IMR-90 (cell line): Measurements from ENCODE around the gene FAM229A. TPM values are rescaled to one million over a fixed set of nuclear protein-coding genes. Genes with fewer than 3 reads are reported as not detected.

Experiments used
- ATAC-seq: fragments of 200-7000 bp; cut with Tn5 transposase; 2 replicates; pipeline ENCODE4 v1.9.1; 2020; ENCODE audit warnings: low read depth, mild to moderate bottlenecking, moderate library complexity
- BruUV-seq: library from RNA; stranded (reverse); fragments of 400-500 nt; replicated peaks from 2 replicates; lab custom pipeline; 2021; lab: Mats Ljungman, UMichigan
- CTCF ChIA-PET: fragments of 300-600 bp; formaldehyde crosslinking; extraction: SDS; loops from one replicate; lab custom pipeline; 2021; ENCODE audit warnings: antibody characterized with exemption; lab: Yijun Ruan, JAX
- POLR2A ChIA-PET: fragments of 300-600 bp; sonication (Branson Sonifier 250); formaldehyde crosslinking; loops from one replicate; lab custom pipeline; 2022; ENCODE audit warnings: antibody characterized with exemption; ENCODE audit not compliant: unreplicated experiment; lab: Charles Lee
- DNase-seq: peaks from one replicate; pipeline ENCODE4 v3.0.0; 2013
- H2AFZ ChIP-seq: replicated peaks from 2 replicates; pipeline ENCODE3; 2013; ENCODE audit warnings: low read length, mild to moderate bottlenecking; ENCODE audit not compliant: poor library complexity
- H2AK5ac ChIP-seq: 2 replicates; pipeline ENCODE4 v1.6.1; 2013; ENCODE audit warnings: low read depth, low read length, inconsistent platforms
- H2AK9ac ChIP-seq: replicated peaks from 2 replicates; pipeline ENCODE3; 2013; ENCODE audit warnings: mild to moderate bottlenecking, low read depth, low read length, moderate library complexity; ENCODE audit not compliant: poor library complexity
- H2BK120ac ChIP-seq: 2 replicates; pipeline ENCODE4 v1.6.1; 2013; ENCODE audit warnings: low read depth, low read length, inconsistent platforms
- H2BK15ac ChIP-seq: 3 replicates; pipeline ENCODE4 v1.6.1; 2013; ENCODE audit warnings: low read depth, low read length, inconsistent platforms
- H2BK20ac ChIP-seq: 2 replicates; pipeline ENCODE4 v1.6.1; 2013; ENCODE audit warnings: low read depth, mild to moderate bottlenecking, inconsistent platforms, low read length, moderate library complexity
- H2BK5ac ChIP-seq: 2 replicates; pipeline ENCODE4 v1.6.1; 2013; ENCODE audit warnings: mild to moderate bottlenecking, low read depth, low read length, inconsistent platforms; ENCODE audit not compliant: poor library complexity, severe bottlenecking
- H3K14ac ChIP-seq: replicated peaks from 2 replicates; pipeline ENCODE4 v1.6.1; 2013; ENCODE audit warnings: low read depth, low read length, inconsistent platforms
- H3K18ac ChIP-seq: 2 replicates; pipeline ENCODE4 v1.6.1; 2013; ENCODE audit warnings: low read depth, low read length, control low read depth
- H3K23ac ChIP-seq: 2 replicates; pipeline ENCODE4 v1.6.1; 2013; ENCODE audit warnings: low read depth, low read length, inconsistent platforms
- H3K27ac ChIP-seq: 2 replicates; pipeline ENCODE4 v1.5.1; 2013; ENCODE audit warnings: mild to moderate bottlenecking, control low read depth, low read length; ENCODE audit not compliant: insufficient read depth
- H3K27me3 ChIP-seq: 2 replicates; pipeline ENCODE4 v1.6.1; 2013; ENCODE audit warnings: low read length; ENCODE audit not compliant: control insufficient read depth, insufficient read depth
- H3K36me3 ChIP-seq: 2 replicates; pipeline ENCODE4 v1.6.1; 2013; ENCODE audit warnings: low read length, mixed read lengths; ENCODE audit not compliant: control insufficient read depth, insufficient read depth
- H3K4ac ChIP-seq: 2 replicates; pipeline ENCODE4 v1.6.1; 2013; ENCODE audit warnings: low read depth, low read length, inconsistent platforms
- H3K4me1 ChIP-seq: 2 replicates; pipeline ENCODE4 v1.6.1; 2013; ENCODE audit warnings: low read length, mixed read lengths; ENCODE audit not compliant: control insufficient read depth, insufficient read depth
- H3K4me2 ChIP-seq: 2 replicates; pipeline ENCODE4 v1.6.1; 2013; ENCODE audit warnings: low read depth, mild to moderate bottlenecking, control low read depth, low read length, moderate library complexity
- H3K4me3 ChIP-seq: 2 replicates; pipeline ENCODE4 v1.5.1; 2013; ENCODE audit warnings: low read depth, mild to moderate bottlenecking, control low read depth, low read length, moderate library complexity; ENCODE audit not compliant: insufficient read depth
- H3K56ac ChIP-seq: 2 replicates; pipeline ENCODE4 v1.6.1; 2013; ENCODE audit warnings: low read length, inconsistent platforms; ENCODE audit not compliant: insufficient read depth; ENCODE audit errors: extremely low read depth
- H3K79me1 ChIP-seq, 2 experiments: 2 replicates each; pipeline ENCODE4 v1.6.1; 2013; ENCODE audit warnings: low read length in 2 of 2, inconsistent platforms in 1 of 2, low read depth in 1 of 2
- H3K9ac ChIP-seq: 2 replicates; pipeline ENCODE4 v1.6.1; 2013; ENCODE audit warnings: low read depth, low read length, control low read depth
- H3K9me1 ChIP-seq: 2 replicates; pipeline ENCODE4 v1.6.1; 2013; ENCODE audit warnings: low read length, inconsistent platforms; ENCODE audit not compliant: insufficient read depth
- H3K9me3 ChIP-seq: 2 replicates; pipeline ENCODE4 v1.6.1; 2013; ENCODE audit warnings: low read length; ENCODE audit not compliant: control insufficient read depth, insufficient read depth
- H4K20me1 ChIP-seq: 2 replicates; pipeline ENCODE4 v1.6.1; 2013; ENCODE audit warnings: low read length, inconsistent platforms; ENCODE audit not compliant: insufficient read depth
- H4K5ac ChIP-seq: 2 replicates; pipeline ENCODE4 v1.6.1; 2013; ENCODE audit warnings: mild to moderate bottlenecking, low read depth, low read length, control low read depth
- H4K8ac ChIP-seq, 2 experiments: 2 replicates each; pipeline ENCODE4 v1.6.1; 2013; ENCODE audit warnings: low read depth in 2 of 2, low read length in 2 of 2, control low read depth in 1 of 2, inconsistent platforms in 1 of 2
- H4K91ac ChIP-seq: 2 replicates; pipeline ENCODE4 v1.6.1; 2013; ENCODE audit warnings: low read depth, low read length, inconsistent platforms; ENCODE audit not compliant: insufficient read depth
- CEBPB ChIP-seq: IDR thresholded peaks from 2 replicates; pipeline ENCODE4 v1.6.1; 2012; ENCODE audit warnings: low read depth, low read length, improper control_type of control experiment
- FOS ChIP-seq: fragments of 150-350 bp; IDR thresholded peaks from 2 replicates; pipeline ENCODE4 v1.6.1; 2016; ENCODE audit warnings: low read depth, low read length
- MXI1 ChIP-seq: IDR thresholded peaks from 2 replicates; pipeline ENCODE4 v1.6.1; 2012; ENCODE audit warnings: low read depth, mild to moderate bottlenecking, low read length, moderate library complexity, borderline replicate concordance
- POLR2A ChIP-seq: IDR thresholded peaks from 2 replicates; pipeline ENCODE4 v1.6.1; 2012; ENCODE audit warnings: mild to moderate bottlenecking, low read depth, low read length
- SMC3 ChIP-seq: fragments of 150-350 bp; IDR thresholded peaks from 2 replicates; pipeline ENCODE4 v1.6.1; 2016; ENCODE audit warnings: low read depth, mild to moderate bottlenecking, antibody characterized with exemption, low read length, moderate library complexity
- WGBS, 2 experiments: methylation state at CpG; one replicate each; pipeline versions ENCODE4 v1.1.5 to v1.1.7; 2013; ENCODE audit warnings: missing lambda C conversion rate in 2 of 2; ENCODE audit not compliant: insufficient read length in 1 of 2; ENCODE audit errors: extremely low coverage in 2 of 2; 5-methylcytosine and 5-hydroxymethylcytosine counted together
- dilution Hi-C: fragments of 300-500 bp; cut with HindIII; formaldehyde crosslinking; loops from one replicate; pipeline ENCODE4 v1.14.3; 2018; ENCODE audit warnings: low sequenced_read_pairs; ENCODE audit not compliant: unreplicated experiment
- in situ Hi-C: fragments of 300-500 bp; cut with MboI; formaldehyde crosslinking; loops from 3 replicates; pipeline ENCODE4 v1.14.3; 2019; ENCODE audit warnings: low sequenced_read_pairs, inconsistent platforms, mixed read lengths
- intact Hi-C: fragments of 100-400 bp; cut with micrococcal nuclease; formaldehyde crosslinking; loops from 2 replicates; pipeline ENCODE4 v1.10.0; 2022
- polyA plus RNA-seq, 3 experiments: library from polyadenylated mRNA; depleted of rRNA; stranded (reverse); fragments of >200 nt; gene quantifications; 2 replicates each; pipeline ENCODE4 v1.2.3, GENCODE V29; 2012; ENCODE audit warnings: low replicate concordance in 1 of 3
- total RNA-seq: library from RNA; depleted of rRNA; stranded (reverse); fragments of >200 nt; gene quantifications from 2 replicates; pipeline ENCODE4 v1.2.3, GENCODE V29; 2012

FAM229A gene
- total and polyA plus RNA-seq, 2 of the 4 experiments (the other 2 are of a cell fraction) = 0.36 to 4.3 TPM

DNA sequence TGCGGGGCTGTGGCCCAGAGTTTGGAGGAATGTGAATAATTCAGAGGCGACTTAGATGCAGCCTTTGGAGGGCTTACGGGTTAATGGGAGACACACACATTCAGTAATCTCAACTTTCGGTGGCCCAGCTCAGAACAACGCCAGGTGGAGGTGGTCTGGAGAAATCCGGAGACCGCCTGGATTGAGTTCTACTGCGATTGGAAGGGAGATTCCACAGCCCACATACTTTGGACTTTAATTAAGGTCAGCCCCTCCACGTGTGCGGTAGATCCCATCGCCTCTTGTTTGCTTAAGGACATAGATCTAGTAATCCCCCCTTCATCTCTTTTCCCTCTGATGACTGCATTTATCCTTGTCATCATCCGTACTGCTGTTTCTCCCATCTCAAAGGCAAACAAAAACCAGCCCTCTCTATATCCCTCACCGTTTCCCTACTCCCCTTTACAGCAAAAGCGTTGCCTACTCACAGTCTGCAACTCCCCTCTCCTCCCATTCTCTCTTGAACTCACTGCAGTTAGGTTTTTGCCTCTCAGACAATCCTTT lies 32.7 kb upstream of the FAM229A start:
- Histone ChIP-seq H3K4ac (peak overlapping the region; percentile 56), H2AK9ac (peak overlapping the region; percentile 80), H3K56ac (peak overlapping the region; percentile 45; the same call in 1 of the 2 replicates), H4K8ac (peak overlapping the region; percentile 52 to 87; a peak in 3 of 4 replicates), H3K4me3 (peak overlapping the region; percentile 50), H3K23ac (peak overlapping the region; percentile 75), H2BK120ac (peak overlapping the region; percentile 51), H3K9ac (peak overlapping the region; percentile 82), H3K9me3 (no peaks in the 10 kb centered on the region), H3K36me3 (peaks cover 10% of the 10 kb centered on the region), H4K91ac (peak overlapping the region; percentile 78), H3K27me3 (no peaks in the 10 kb centered on the region), H3K79me1 (peaks cover 26 to 48% of the 10 kb centered on the region in 2 experiments), H2BK15ac (peak overlapping the region; percentile 16; the same call in 1 of the 3 replicates), H2BK5ac (peak overlapping the region; percentile 72), H3K18ac (peak overlapping the region; percentile 3), H3K27ac (peak overlapping the region; percentile 45), H3K14ac (peak overlapping the region; percentile 90), H2AFZ (peak overlapping the region; percentile 94), H3K4me2 (peak overlapping the region; percentile 90), H4K20me1 (peaks cover 3% of the 10 kb centered on the region; the same call in 1 of the 2 replicates), H3K4me1 (peaks cover 4% of the 10 kb centered on the region), H3K9me1 (peaks cover 8% of the 10 kb centered on the region; the same call in 1 of the 2 replicates), H2BK20ac (no peak overlapping the region), H2AK5ac (peak overlapping the region; percentile 67; the same call in 1 of the 2 replicates), H4K5ac (peak overlapping the region; percentile 58)
- in situ Hi-C loops = no loop called here
- dilution Hi-C loops = no loop called here
- POLR2A ChIA-PET = interaction anchor here (0.6 kb wide), 2 partner anchors 59 to 333 kb away, joined by 3 to 7 read pairs; partner anchors contain the start of gene MARCKSL1
- no TSS peak for BruUV-seq
- DNase-seq = peak; percentile 25
- intact Hi-C loops = loop anchor here (1.0 to 5.0 kb wide), 2 partner anchors 58 to 180 kb away; partner anchors contain the start of gene MARCKSL1
- peak; percentile 54; the same call in 1 of the 2 replicates for TF ChIP-seq MXI1
- TF ChIP-seq FOS = no peak
- TF ChIP-seq CEBPB = no peak
- no peak for TF ChIP-seq SMC3
- TF ChIP-seq POLR2A = no peak
- peak; percentile 1; the same call in 1 of the 2 replicates for ATAC-seq
- CTCF ChIA-PET = interaction anchor here (0.6 to 1.3 kb wide), 4 partner anchors 16 to 179 kb away, joined by 4 to 10 read pairs (median 4); no protein-coding TSS in a partner anchor
- 0% methylated on average over 4 of the region's 14 CpGs; no CpG with 5 or more reads in 1 of the 2 experiments for WGBS, 2 experiments
